IMR-90 (cell line): ENCODE results near the gene POLR1A.

Experiments used
- POLR2A ChIP-seq: IDR thresholded peaks from 2 replicates; pipeline ENCODE4 v1.6.1; 2012; ENCODE audit warnings: mild to moderate bottlenecking, low read depth, low read length
- TF ChIP-seq, protein P1 (sequence below): conservative IDR thresholded peaks from 2 replicates; pipeline ENCODE4 v1.5.1; 2012; ENCODE audit warnings: mild to moderate bottlenecking, low read depth, low read length, improper control_type of control experiment

DNA sequence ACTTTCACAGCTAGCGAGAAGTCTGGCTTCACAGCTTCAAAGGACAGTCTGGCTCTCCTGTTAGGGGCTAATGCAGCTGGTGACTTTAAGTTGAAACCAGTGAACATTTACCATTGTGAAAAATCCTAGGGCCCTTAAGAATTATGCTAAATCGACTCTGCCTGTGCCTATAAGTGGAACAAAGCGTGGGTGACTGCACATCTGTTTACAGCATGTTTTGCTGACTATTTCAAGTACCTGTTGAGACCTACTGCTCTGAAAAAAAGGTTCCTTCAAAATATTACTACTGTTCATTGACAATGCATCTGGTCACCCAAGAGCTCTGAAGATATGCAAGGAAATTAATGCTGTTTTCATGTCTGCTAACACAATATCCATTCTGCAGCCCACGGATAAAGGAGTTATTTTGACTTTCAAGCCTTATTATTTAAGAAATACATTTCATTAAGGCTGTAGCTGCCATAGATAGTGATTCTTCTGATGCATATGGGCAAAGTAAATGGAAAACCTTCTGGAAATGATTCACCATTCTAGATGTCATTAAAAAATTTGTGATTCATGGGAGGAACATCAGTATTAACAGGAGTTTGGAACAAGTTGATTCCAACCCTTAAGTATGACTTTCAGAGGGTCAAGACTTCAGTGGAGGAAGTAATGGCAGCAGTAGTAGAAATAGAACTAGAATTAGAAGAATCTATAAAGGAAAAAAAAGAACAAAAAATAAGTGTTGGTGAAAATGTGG lies 48.9 kb downstream of the POLR1A start:
- no peak for TF ChIP-seq POLR2A
- TF ChIP-seq, protein P1, sequence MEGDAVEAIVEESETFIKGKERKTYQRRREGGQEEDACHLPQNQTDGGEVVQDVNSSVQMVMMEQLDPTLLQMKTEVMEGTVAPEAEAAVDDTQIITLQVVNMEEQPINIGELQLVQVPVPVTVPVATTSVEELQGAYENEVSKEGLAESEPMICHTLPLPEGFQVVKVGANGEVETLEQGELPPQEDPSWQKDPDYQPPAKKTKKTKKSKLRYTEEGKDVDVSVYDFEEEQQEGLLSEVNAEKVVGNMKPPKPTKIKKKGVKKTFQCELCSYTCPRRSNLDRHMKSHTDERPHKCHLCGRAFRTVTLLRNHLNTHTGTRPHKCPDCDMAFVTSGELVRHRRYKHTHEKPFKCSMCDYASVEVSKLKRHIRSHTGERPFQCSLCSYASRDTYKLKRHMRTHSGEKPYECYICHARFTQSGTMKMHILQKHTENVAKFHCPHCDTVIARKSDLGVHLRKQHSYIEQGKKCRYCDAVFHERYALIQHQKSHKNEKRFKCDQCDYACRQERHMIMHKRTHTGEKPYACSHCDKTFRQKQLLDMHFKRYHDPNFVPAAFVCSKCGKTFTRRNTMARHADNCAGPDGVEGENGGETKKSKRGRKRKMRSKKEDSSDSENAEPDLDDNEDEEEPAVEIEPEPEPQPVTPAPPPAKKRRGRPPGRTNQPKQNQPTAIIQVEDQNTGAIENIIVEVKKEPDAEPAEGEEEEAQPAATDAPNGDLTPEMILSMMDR, result no peak
